GM12892 (cell line): ENCODE data around the gene STAG3.
A peak's percentile ranks its signal among the peaks of the same experiment; 100 is the strongest.

Experiments used
- POLR2A ChIP-seq: IDR thresholded peaks from 2 replicates; pipeline ENCODE4 v1.6.1; 2011; ENCODE audit warnings: low read depth, low read length, control low read depth
- POLR2AphosphoS5 ChIP-seq: IDR thresholded peaks from 2 replicates; pipeline ENCODE4 v1.6.1; 2011; ENCODE audit warnings: low read depth, low read length, control low read depth
- TAF1 ChIP-seq: IDR thresholded peaks from 2 replicates; pipeline ENCODE4 v1.6.1; 2011; ENCODE audit warnings: low read depth, mild to moderate bottlenecking, control low read depth, low read length, borderline replicate concordance

DNA sequence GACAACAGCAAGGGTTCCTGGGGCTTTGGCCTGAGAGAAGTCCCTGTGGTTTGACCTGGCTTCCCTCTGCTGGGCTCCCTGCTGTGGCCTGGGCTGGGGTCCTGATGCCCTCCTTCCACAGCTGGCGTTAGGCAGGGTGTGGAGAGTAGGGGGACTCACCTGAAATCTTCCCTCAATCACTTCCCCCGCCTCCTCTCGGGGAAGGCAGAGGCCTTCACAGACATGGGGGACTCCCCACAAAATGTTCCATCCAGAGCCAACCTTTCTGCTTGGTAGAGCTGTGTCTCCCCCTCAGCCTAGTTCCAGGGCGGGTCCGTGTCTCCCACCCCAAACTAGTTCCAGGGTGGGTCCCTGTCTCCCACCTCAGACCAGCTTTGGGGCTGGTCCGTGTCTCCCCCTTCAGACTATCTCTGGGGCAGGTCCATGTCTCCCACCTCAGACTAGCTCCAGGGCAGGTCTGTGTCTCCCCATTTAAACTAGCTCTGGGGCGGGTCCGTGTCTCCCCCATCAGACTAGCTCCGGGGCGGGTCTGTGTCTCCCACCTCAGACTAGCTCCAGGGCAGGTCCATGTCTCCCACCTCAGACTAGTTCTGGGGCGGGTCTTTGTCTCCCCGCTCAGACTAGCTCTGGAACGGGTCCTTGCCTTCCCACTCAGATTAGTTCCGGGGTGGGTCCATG is 44.2 kb downstream of the STAG3 start:
- TF ChIP-seq POLR2AphosphoS5 (peak; percentile 13), POLR2A (peak; percentile 0; the same call in 1 of the 2 replicates), TAF1 (no peak)
